ENCODE data around the gene CHCHD4. TPM values are rescaled to one million over a fixed set of nuclear protein-coding genes. Genes with fewer than 3 reads are reported as not detected.
A peak's percentile ranks its signal among the peaks of the same experiment; 100 is the strongest.

Gene CHCHD4
- total and polyA plus RNA-seq, 2 of the 13 experiments (the other 11 are each of a cell fraction or from before 2014, with no cell fraction given), result 15.8 to 24.1 TPM

GRCh38 chr3:14125193-14126016, 735 bp upstream of the CHCHD4 start (continued):
- TF ChIP-seq ZBTB49 (CRISPR knock-in tag; IDR thresholded peaks at IDR 0.05; ENCODE audit: borderline replicate concordance) (no peak), HNRNPK (IDR thresholded peaks at IDR 0.05; ENCODE audit: low read depth, low read length, poor library complexity, severe bottlenecking) (no peak), ZNF136 (CRISPR knock-in tag; IDR thresholded peaks at IDR 0.05; ENCODE audit: low read depth) (no peak; the same call in 1 of the 2 replicates), TCF7L2 (IDR thresholded peaks at IDR 0.05; ENCODE audit: low read depth, low read length) (no peak), NR1H2 (CRISPR knock-in tag; IDR thresholded peaks at IDR 0.05; ENCODE audit: borderline replicate concordance, low read depth) (no peak), NFE2 (CRISPR knock-in tag; IDR thresholded peaks at IDR 0.05) (no peak), FOXA3 (CRISPR knock-in tag; IDR thresholded peaks at IDR 0.05) (no peak), ZNF652 (CRISPR knock-in tag; IDR thresholded peaks at IDR 0.05; ENCODE audit: borderline replicate concordance, low read depth) (no peak), GATAD2A (CRISPR knock-in tag; IDR thresholded peaks at IDR 0.05) (no peak), HOXA3 (CRISPR knock-in tag; IDR thresholded peaks at IDR 0.05) (no peak), ZNF367 (CRISPR knock-in tag; IDR thresholded peaks at IDR 0.05; ENCODE audit: borderline replicate concordance) (no peak), ZMAT3 (CRISPR knock-in tag; conservative IDR thresholded peaks at IDR 0.05) (0 out of 2 replicates have a peak, but pooled peaks have one; percentile 7), FOSL2 (CRISPR knock-in tag; IDR thresholded peaks at IDR 0.05) (peak; percentile 90), U2AF1 (optimal IDR thresholded peaks at IDR 0.05; ENCODE audit: low read depth, low read length) (no peak), ZNF503 (CRISPR knock-in tag; IDR thresholded peaks at IDR 0.05) (no peak), HMGA1 (CRISPR knock-in tag; conservative IDR thresholded peaks at IDR 0.05) (no peak), DZIP1 (CRISPR knock-in tag; IDR thresholded peaks at IDR 0.05) (no peak), ZNF431 (CRISPR knock-in tag; IDR thresholded peaks at IDR 0.05; ENCODE audit: borderline replicate concordance, low read depth) (no peak), KMT2B (CRISPR knock-in tag; IDR thresholded peaks at IDR 0.05) (no peak), NKX3-1 (CRISPR knock-in tag; IDR thresholded peaks at IDR 0.05) (0 out of 2 replicates have a peak, but pooled peaks have one; percentile 30)
